NCI-H146 treated with DMSO at 0.1 percent for 48 hours (cell line): ENCODE data around the gene FABP3.

Experiments
- DNase-seq: peaks from one replicate; lab custom pipeline; 2025; ENCODE audit not compliant: unreplicated experiment; lab: John Stamatoyannopoulos, UW

The FABP3 gene

DNA sequence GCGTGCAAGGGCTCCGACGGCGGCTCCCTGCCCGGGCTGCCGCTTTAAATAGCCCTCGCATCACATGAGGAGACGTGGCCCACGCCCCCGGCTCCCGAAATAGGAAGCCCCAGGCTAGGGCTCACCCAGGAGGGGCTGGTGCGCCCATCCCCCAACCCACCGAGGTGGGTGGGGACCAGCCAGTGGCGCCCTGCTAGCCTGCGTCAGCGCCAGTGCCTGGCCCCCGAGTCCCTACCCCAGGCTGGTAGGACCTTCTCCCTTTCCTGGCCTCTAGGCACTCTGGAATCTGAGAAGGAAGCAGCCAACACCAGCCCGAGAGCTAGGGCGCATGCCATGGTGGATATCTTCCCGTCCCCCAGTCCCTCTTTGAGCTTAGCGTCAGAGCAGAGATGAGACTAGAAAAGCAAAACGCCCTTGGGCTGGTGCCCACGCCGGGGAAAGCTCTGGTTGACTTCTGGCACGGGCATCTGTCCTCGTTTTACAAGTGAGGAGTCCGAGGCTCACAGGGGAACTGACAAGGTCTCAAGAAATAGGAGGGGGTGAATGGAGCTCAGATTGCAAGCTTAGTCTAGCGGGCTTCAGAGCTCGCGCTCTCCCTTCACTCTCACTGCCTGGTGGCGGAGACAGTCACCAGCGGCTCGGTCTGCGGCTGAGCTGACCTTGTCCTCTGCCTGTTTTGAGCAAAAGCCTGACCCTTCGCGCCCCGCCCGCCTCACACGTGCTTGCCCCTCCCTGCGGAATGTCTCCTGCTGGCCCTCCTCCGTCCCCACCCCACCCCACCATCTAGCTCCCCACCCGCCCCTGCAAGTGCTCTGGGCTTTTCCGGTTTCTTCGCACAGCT lies at the start of gene FABP3:
FABP3 (minus strand) TSS at position 21 of the 841 bp plus-strand sequence. CDS start 62 bp downstream, outside the sequence.
- DNase-seq, result no peak

DNA sequence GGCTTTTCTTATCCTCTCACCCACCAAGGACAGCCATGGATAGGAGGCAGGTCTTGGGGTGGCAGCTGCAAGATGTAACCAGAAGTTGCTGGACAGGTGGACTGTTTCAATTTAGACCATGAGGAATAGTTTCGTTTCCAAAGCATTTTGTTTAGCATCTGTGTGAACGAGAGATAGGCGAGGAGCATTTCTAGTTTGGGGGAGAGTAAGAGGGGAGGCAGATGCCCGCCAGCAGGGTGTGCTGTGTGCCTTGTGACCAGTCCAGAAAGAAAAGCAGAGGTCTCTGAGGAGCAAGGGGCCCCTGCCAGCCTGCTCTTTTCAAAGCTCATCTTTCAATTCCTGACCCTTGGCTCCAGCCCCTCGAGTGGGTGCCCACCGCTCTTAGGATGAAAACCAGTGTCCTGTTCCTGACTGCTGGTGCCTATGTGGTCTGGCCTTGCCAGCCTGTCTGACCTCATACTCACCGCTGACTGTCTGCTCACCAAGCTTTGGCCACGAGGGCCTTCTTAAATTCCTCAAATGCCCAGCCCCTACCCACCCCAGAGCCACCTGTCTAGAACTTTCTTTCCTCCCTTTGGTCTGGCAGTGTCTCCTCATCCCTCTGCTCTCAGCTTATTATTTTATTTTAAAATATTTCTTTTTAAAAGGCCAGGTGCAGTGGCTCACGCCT lies 48.6 kb upstream of the FABP3 start:
- no peak for DNase-seq

DNA sequence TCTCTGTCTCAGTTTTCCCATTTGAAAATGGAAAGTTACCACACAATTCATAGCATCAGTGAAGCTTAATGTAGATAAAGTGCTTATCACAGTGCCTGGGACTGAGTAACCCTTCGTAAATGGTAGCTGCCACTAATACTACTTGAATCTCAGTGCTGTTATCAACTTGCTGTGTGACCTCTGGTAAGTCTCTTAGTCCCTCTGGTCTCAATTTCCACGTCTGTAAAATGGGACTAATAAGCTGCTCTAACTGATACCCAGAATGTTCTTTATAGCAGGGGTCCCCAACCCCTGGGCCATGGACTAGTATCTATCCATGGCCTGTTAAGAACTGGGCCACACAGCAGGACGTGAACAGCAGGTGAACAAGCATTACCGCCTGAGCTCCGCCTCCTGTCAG lies 47.8 kb upstream of the FABP3 start:
- no peak for DNase-seq

DNA sequence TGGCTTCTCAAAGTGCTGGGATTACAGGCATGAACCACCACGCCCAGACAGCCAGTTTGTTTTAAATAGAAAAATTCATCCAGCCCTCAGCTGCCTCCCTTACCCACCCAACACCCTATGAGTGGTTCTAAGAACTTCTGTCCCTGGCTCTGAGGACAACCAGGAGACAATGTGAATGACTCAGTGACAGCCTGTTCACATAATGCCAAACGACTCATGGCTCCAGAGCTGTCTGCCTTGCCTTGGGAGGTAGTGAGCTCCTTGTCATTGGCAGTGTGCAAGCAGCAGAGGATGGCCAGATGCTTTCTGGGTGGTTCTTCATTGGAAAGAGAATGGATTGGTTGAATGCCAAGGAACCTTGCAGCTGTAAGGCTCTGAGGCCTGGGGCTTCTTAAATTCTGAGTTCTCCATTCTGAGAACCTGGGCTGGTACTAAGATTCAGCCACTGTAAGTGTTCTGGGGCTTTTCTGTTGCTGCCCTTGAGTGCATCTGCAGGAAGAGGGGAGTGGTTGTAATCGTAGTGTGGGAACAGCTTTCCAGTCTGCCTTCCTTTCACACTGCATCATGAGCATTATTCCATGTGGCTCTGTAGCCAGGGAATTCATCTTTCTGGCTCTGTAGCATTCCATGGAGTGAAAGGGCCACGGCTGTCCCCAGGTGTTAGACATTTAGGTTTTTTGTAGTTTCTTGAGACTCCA lies 45.9 kb upstream of the FABP3 start:
- no peak for DNase-seq

DNA sequence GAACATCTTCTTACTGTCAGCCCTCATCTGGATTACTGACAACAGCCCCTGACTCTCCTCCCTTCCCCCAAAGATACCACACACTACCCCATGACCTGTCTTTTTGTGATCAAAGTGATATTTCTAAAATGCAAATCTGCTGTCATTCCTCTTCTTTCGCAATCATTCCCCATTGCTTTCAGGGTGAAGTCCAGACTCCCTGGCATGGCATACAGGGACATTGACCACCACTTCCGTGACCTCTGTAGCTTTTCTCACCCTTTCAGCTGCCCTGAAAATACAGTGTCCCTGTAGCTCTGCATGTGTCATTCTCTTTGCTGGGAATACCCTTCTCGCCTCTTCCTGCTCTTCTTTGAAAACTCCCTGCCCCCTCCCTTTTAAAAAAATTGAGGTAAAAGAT lies 44.3 kb upstream of the FABP3 start:
- DNase-seq, result no peak

DNA sequence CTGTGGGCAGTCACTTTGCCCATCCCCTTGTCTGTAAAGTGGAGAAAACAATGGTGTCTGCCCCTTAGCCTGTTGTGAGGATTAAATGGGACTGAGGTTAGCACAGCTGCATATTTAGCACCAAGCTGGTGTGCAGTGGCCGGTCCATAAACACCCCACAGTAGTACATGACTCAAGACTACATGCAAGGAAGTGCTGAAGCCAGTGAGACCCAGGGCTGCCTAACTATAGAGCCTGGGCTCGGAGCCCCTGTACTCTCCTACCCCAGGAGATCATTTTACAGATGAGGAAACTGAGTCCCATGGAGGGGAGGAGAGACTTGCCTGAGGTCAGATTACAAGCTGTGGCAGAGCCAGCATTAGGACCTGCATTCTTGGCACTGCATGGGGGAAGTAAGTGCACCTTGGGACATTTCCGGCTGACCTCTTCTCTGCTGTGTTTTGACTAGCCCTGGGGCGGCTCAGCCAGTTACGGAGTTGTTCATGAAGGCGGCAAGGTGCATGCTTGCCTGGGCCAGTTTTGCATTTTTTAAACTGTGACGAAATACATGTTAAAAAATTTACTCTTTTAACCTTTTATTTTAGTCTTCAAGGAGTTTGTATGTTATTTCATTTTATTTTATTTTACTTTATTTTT lies 43.3 kb upstream of the FABP3 start:
- DNase-seq, result no peak

DNA sequence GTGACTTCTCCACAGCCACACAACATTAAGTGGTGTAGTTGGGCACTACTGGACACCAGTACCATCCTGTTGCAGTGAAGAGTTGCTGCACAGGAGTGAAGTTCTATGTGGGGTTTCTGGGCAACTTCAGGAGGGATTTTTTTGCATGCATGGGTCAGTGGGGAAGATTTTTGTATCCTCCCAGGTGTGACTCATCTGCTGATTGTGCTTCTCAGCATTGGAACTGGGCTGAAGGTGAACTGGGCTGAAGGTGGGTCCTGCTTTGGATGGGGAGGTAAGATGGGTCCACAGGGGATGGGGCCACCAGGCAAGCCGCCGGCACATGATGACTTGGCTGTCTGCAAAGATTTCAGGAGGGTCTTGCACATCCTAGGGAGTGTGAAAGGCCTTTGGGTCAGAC lies 42.8 kb upstream of the FABP3 start:
- no peak for DNase-seq

DNA sequence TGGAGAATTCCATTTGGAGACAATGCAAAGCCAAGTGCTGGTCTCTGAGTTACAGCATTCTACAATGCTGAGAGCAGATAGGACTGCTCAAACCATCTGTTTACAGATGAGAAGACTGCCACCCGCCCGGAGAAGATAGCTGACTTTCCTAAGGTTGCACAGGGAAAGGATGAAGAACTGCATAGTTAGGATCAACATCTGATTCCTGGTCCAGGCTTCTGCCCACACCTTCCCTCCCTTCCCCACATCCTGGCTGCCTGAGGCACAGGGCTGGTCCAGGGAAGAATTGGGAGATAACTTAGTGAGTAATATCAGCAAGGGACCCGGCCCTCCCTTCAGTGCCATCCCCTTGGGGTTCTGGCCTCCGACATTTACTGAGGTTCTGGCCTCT lies 42.1 kb upstream of the FABP3 start:
- no peak for DNase-seq

DNA sequence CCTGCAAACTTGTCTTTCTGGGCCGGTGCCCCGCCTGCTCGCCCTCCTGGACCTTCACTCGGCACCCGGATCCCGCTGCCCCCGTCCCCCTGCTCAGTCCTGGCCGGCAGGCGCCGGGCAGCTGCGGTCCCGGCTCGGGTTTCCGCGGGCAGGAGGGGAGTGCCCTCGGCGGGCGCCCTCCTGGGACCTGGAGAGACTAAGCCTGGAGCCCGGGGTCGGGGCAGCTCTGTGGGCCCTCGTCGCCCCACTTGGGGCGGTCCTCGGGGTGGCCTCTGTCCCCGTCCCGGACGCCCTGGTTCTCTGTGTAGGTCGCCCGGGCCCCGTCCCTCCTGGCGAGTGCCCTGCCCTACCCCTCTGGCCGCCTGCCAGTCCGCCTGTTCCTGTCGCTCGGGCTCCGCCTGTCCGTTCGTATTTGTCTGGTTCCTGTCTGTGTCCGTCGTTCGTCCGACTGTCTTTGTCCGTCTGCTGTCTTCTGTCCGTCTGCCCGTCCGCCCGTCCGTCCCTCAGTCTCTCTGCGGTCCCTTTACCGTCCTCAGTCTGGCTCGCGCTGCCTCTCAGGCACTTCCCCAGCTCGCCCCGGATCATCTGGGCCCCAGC lies 40.6 kb upstream of the FABP3 start:
- peak; percentile 13 for DNase-seq

DNA sequence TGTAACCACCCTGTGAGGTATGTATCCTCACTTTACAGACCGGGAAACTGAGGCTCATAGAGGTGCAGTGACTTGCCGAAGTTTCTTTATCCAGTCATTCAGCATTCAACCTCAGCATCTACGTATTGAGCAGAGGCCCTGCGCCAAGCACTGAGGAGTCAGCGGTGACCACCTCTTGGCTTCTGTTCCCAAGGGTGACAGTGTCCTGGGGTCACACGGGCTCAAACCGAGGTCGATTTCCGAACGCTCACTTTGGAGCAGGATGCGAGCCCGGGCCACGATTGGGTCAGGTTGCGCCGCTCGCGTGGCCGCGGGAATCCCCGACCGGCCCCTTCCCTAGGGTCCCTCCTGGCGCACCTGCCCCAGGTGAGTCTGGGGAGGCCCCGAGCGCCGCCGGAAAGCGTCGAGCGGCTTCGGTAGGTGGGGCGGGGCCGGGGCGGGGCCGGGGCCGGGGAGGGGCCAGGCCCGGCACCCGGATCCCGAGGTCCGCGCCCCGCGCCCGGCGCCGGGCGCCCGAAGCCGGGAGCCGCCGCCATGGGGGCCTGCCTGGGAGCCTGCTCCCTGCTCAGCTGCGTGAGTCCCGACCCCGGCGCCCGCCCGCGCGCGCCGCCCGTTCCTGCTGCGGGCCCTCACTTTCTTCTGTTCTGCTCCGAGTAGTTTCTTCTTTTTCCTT lies 40.0 kb upstream of the FABP3 start, which contains the start of gene SERINC2:
SERINC2 (plus strand) TSS at position 482 of the 673 bp plus-strand sequence; CDS start at position 535, 53 bp downstream.
- DNase-seq, result peak; percentile 14

DNA sequence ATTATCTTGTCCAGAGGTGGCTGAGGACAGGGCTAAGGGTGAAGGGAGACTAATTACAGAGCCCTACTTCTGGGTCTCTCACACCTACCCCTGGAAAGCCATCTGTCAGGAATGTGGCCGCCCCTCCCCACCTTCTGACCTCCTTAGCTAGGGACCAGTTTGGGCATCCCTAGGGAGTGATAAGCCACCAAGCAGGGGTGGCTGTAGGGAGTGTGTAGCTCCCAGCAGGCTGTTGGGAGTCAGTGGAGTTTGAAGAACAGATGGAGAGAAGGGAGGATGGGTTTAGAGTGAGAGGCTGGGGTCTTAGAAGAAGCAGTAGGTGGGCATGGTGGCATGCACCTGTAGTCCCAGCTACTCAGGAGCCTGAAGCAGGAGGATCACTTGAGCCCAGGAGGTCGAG lies 39.3 kb upstream of the FABP3 start:
- no peak for DNase-seq

DNA sequence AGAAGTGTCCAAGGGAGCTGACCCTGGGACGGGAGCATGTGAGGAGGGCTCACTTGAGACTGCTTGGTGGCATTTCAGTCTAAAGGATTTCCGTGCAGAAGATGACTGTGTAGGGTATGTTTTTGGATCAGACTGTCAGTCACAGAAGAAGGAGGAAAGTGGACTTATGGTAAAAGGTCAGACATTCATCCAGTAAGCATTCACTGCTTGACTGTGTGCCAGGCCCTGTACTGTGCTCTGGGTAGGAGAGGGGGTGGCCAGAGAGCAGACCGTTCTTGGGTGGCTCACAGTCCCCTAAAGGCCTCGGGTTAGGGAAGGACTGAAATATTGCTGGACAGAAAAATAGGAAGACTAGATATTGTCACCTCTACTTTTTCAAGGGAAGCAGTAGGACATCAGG lies 38.0 kb upstream of the FABP3 start:
- DNase-seq, result no peak

DNA sequence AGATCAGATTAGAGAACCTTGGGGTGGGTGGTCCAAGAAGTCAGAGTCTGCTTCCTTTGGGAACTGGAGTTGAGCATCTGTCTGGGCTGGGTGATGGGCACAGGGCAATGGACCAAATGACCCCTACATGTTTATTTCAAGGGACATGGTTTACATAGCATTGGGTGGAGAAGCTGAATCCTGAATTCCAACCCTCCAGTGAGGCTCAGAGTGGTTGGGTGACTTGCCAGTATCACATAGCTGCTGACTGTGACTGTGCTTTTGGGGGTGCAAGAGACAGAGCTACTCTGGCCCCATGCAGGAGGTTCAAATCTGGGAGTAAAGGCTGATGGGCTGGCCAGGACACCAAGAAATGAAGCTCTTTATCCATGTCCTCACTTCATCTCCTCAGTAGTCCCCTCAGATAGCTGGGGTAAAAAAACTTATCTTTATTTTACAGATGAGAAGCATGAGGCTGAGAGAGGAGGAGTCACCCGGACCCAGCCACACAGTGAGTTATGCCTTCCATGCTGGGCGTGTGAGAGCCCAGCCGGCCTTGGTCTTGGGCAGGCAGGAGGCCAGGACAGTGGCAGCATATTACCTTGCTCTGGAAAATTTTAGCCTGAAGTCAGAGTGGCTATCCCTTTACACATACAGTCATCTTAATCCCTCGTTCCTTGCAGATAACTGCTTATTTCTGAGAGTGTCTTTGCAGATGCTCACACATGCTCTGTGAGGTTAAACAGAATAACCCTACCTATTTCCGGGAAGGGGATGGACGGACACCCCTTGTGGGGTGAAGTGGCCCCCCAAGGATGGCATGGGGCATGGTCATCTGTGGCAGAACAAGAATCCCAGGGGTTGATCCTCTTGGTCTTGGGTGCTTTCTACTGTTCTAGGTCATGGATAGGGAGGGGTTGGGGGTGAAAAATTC lies 37.3 kb upstream of the FABP3 start:
- no peak for DNase-seq

DNA sequence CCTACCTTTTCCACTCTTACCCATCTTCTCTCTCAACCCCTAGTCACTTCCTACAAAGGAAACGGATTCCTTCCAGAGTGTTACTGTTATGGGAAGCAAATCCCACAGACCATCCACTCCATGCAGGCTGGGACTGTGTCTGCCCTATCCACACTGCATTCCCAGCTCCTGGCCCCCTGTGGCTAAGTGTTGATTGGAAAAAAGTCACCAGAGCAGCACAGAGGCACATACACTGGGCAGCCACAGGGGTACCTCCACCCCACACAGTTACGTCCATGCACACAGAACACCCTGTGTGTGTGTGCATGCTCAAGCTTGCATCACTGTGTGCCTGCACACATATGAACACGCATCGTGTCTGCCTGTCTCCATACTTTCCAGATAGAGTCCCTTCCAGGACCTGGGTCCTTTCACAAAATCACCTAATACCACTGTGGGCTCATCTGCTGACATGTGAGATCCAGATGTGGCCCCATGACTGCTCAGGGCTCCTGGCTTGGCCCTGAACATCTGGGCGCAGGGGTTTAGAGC lies 36.0 kb upstream of the FABP3 start:
- no peak for DNase-seq

DNA sequence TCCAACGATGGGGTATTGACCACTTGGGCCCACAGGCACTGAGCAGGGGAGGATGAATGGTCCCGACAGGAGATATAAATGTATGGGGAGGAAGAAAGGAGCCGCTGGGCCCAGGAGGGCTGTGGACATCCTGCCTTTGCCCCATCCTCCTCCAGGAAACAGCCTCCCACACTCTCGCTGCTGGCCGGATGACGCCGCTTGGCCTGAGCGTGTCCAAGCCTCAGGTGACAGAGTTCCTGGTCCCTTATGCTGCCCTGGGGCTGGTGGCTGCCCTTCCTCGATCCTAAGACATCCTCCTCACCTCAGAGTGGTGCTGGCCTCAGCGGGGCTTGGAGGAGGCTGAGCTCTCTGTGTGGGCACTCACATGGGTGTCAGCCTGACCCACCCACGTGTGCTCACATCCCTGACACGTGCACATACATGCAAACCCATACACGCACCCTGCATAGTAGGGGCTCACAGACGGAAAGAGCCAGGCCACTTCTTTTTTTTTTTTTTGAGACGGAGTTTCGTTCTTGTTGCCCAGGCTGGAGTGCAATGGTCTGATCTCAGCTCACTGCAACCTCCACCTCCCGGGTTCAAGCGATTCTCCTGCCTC lies 34.3 kb upstream of the FABP3 start:
- DNase-seq, result no peak

DNA sequence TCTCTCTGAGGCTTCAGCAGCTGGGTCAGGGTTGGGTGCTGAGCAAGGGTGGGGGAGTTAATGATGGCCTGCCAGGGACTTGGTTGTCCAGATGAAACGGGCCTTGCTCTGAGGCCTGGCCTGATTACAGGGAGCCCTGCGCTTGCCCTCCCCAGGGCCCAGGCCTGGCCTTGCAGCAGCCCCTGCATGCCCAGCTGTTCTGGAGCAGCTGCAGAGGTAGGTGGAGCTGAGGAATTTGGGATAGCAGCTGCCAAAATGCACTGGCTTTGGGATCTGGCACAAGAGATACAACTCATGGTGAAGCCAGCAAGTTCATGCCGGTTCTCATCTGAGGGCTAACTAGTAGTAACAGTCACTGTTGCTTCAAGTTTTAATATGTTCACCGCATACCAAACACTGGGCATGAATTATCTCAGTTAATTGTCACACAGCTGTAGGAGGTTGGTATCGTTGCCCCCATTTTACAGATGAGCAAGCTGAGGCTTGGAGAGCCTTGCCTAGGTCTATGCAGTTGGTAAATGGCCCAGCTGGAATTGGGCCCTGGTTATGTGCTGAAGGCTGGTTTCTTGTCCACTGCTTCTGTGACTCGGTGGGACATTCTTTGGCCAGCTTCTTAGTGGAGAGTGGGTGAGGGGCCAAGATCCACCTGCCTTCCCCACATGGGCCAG lies 32.8 kb upstream of the FABP3 start:
- DNase-seq, result no peak

DNA sequence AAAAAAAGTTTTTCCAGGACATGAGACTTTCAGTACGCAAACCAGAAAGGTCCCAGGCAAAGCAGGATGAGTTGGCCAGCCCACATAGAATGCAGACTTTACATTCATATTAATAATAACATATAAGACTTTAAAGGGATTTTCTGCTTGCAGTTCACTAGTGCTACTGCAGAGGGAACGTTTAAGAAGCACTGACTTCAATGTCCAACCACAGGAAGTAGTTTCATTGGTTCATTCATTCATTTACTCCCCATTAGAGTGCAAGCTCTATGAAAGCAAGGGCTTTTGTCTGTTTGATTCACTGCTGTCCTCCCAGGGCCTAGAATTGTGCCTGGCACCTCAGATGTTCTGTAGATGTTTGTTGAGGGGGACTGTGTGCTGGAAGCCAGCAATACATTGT lies 28.4 kb upstream of the FABP3 start:
- DNase-seq, result no peak

DNA sequence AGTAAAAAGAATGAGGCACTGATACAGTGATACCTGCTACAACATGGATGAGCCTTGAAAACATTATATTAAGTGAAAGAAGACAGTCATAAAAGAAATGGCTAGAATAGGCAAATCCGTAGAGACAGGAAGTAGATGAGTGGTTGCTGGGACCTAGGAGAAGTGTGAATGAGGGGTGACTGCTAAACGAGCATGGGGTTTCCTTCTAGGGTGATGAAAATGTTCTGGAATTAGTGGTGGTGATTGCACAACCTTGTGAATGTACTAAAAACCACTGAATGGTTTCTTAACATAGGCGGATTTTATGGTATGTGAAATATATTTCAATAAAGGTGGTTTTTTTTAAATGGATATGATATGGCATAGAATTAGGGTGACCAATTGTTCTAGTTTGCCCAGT lies 27.5 kb upstream of the FABP3 start:
- no peak for DNase-seq
